ENCODE results near the gene RELA.

- TF ChIP-seq, protein P1, sequence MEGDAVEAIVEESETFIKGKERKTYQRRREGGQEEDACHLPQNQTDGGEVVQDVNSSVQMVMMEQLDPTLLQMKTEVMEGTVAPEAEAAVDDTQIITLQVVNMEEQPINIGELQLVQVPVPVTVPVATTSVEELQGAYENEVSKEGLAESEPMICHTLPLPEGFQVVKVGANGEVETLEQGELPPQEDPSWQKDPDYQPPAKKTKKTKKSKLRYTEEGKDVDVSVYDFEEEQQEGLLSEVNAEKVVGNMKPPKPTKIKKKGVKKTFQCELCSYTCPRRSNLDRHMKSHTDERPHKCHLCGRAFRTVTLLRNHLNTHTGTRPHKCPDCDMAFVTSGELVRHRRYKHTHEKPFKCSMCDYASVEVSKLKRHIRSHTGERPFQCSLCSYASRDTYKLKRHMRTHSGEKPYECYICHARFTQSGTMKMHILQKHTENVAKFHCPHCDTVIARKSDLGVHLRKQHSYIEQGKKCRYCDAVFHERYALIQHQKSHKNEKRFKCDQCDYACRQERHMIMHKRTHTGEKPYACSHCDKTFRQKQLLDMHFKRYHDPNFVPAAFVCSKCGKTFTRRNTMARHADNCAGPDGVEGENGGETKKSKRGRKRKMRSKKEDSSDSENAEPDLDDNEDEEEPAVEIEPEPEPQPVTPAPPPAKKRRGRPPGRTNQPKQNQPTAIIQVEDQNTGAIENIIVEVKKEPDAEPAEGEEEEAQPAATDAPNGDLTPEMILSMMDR (IDR thresholded peaks at IDR 0.05; ENCODE audit: insufficient read depth, low read length), result no peak
- no peak for TF ChIP-seq POLR2AphosphoS5 (IDR thresholded peaks at IDR 0.05; ENCODE audit: low read depth)
Observed at GRCh38 chr11:65700399-65700798, 37.7 kb upstream of the RELA start.

All from HL-60 (cell line).